Measurements from ENCODE around the gene NOVA2.

NOVA2 gene

DNA sequence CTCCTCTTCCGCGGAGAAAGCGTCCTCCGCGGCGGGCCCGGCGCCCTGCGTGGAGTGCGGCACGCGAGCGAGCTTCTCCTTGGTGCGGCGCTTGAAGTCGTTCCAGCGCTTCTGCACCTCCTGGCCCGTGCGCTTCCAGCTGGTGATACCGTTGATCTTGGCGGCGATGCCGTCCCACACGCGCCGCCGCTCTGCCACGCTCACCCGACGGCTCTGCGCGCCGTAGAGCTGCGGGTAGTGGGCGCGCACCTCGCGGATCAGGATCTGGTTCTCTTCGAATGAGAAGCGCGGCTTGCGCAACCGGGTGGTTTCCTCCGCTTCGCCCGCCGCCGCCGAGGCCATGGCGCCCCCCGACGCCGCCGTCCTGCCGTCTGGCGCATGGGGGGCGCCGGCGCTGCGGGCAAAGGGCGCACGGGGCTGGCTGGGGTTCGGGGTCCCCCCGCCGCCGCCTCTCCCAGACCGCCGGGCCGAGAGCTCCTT lies 72.2 kb downstream of the NOVA2 start:
- no peak for DNase-seq
- no peaks in the 10 kb centered on the region for H3K9me3 ChIP-seq (replicated peaks; ENCODE audit: insufficient read depth, low read length)
- TF ChIP-seq EZH2 (optimal IDR thresholded peaks at IDR 0.05; ENCODE audit: low read depth, low read length) (no peak), EZH2phosphoT487 (IDR thresholded peaks at IDR 0.05; ENCODE audit: low read length) (no peak)
- TF ChIP-seq, protein P1, sequence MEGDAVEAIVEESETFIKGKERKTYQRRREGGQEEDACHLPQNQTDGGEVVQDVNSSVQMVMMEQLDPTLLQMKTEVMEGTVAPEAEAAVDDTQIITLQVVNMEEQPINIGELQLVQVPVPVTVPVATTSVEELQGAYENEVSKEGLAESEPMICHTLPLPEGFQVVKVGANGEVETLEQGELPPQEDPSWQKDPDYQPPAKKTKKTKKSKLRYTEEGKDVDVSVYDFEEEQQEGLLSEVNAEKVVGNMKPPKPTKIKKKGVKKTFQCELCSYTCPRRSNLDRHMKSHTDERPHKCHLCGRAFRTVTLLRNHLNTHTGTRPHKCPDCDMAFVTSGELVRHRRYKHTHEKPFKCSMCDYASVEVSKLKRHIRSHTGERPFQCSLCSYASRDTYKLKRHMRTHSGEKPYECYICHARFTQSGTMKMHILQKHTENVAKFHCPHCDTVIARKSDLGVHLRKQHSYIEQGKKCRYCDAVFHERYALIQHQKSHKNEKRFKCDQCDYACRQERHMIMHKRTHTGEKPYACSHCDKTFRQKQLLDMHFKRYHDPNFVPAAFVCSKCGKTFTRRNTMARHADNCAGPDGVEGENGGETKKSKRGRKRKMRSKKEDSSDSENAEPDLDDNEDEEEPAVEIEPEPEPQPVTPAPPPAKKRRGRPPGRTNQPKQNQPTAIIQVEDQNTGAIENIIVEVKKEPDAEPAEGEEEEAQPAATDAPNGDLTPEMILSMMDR (IDR thresholded peaks at IDR 0.05; ENCODE audit: low read length): no peak
- no peak overlapping the region; the same call in 1 of the 2 replicates for H3K4me2 ChIP-seq (ENCODE audit: low read depth, low read length)
- no peaks in the 10 kb centered on the region for H3K79me2 ChIP-seq (ENCODE audit: low read length)
- H3F3A ChIP-seq (ENCODE audit: insufficient read depth, low read length): peaks cover 7% of the 10 kb centered on the region
- no peaks in the 10 kb centered on the region for H3K36me3 ChIP-seq (replicated peaks; ENCODE audit: insufficient read depth, low read length)
- H3K9ac ChIP-seq (ENCODE audit: low read length): no peak overlapping the region
- H3K27ac ChIP-seq (ENCODE audit: low read length): no peak overlapping the region
- peaks cover 4% of the 10 kb centered on the region for H3K4me1 ChIP-seq (ENCODE audit: low read length)
- no peak overlapping the region for H2AFZ ChIP-seq (ENCODE audit: low read length)
- H3K9me2 ChIP-seq (replicated peaks; ENCODE audit: insufficient read depth, low read length): no peaks in the 10 kb centered on the region
- no peaks in the 10 kb centered on the region for H4K20me1 ChIP-seq (ENCODE audit: insufficient read depth, low read length)
- peaks cover 7% of the 10 kb centered on the region for H3K27me3 ChIP-seq (replicated peaks; ENCODE audit: insufficient read depth, low read length)
- H3K4me3 ChIP-seq (ENCODE audit: low read length): no peak overlapping the region

DNA sequence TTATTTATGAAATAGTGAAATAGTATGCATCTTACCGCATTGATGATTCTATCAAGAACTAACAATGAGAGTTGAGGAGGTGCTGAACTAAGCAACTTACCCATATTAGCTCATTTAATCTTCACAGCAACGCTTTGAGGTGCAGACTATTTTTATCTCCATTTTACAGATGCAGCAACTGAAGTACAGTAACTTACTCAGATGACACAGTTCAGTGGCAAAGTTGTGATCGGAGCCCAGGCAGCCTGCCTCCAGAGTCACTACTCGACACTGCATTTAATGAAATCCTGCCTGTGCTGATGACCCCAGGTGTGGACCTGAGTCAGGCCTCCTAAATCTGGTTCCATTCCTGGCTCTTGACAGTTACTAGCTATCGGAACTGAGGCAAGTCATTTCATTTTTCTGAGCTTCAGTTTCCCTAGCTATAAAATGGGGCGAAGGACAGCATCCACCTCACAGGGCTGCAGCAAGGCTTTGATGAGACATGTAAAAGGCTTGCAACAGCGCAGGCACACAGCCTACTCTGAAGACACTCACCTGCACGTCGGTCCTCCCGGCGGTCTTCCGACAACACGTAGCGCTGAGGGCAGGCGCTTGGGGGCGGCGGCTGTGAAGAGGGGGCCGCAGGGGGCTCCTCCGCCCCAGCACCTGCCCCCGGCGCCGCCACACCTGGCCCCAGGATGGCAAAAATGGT lies 72.8 kb downstream of the NOVA2 start:
- Histone ChIP-seq H3K9ac (ENCODE audit: low read length) (no peak overlapping the region), H3K9me3 (replicated peaks; ENCODE audit: insufficient read depth, low read length) (no peaks in the 10 kb centered on the region), H3K4me1 (ENCODE audit: low read length) (peaks cover 4% of the 10 kb centered on the region), H3K79me2 (ENCODE audit: low read length) (no peaks in the 10 kb centered on the region), H3K36me3 (replicated peaks; ENCODE audit: insufficient read depth, low read length) (no peaks in the 10 kb centered on the region), H2AFZ (ENCODE audit: low read length) (no peak overlapping the region), H3K4me2 (ENCODE audit: low read depth, low read length) (no peak overlapping the region), H3K9me2 (replicated peaks; ENCODE audit: insufficient read depth, low read length) (no peaks in the 10 kb centered on the region), H3K4me3 (ENCODE audit: low read length) (no peak overlapping the region), H4K20me1 (ENCODE audit: insufficient read depth, low read length) (no peaks in the 10 kb centered on the region), H3F3A (ENCODE audit: insufficient read depth, low read length) (peaks cover 7% of the 10 kb centered on the region), H3K27ac (ENCODE audit: low read length) (no peak overlapping the region), H3K27me3 (replicated peaks; ENCODE audit: insufficient read depth, low read length) (peaks cover 5% of the 10 kb centered on the region)
- no peak for DNase-seq
- TF ChIP-seq EZH2 (optimal IDR thresholded peaks at IDR 0.05; ENCODE audit: low read depth, low read length): no peak
- TF ChIP-seq, protein P1 (IDR thresholded peaks at IDR 0.05; ENCODE audit: low read length): no peak
- no peak for TF ChIP-seq EZH2phosphoT487 (IDR thresholded peaks at IDR 0.05; ENCODE audit: low read length)

DNA sequence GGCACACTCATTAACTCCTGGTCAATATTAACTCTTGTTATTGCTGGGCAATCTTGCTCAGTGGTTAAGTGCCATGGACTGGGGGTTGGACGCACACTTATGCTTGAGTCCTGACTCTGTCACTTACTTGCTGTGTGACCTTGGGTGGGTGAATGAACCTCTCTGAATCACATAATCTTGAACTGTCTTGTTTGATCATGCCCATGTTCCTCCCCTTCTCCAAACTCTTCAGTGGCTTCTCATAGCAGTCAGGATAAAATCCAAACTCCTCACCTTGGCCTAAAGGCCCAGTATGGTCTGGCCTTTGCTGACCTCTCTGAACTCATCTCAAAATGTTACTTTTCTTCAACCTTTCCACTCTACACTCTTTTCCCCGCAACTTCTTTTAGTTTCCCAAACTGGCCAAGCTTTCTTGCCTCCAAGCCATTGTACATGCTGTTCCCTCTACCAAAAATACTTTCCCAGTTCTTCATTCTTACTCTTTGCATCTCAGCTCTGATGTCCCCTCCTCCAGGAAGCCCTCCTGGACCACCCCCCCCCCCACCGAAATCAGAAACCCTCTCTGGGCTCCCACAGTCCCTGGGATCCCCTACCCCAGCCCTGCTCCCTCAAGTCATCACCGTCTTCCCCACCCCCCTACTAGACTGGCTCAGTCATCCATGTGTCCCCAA lies 73.6 kb downstream of the NOVA2 start:
- Histone ChIP-seq H3K4me3 (ENCODE audit: low read length) (no peak overlapping the region), H2AFZ (ENCODE audit: low read length) (no peak overlapping the region), H3K79me2 (ENCODE audit: low read length) (no peaks in the 10 kb centered on the region), H3K36me3 (replicated peaks; ENCODE audit: insufficient read depth, low read length) (no peaks in the 10 kb centered on the region), H3K27me3 (replicated peaks; ENCODE audit: insufficient read depth, low read length) (peaks cover 4% of the 10 kb centered on the region), H3K4me1 (ENCODE audit: low read length) (peaks cover 4% of the 10 kb centered on the region), H3K4me2 (ENCODE audit: low read depth, low read length) (no peak overlapping the region), H3K9me2 (replicated peaks; ENCODE audit: insufficient read depth, low read length) (no peaks in the 10 kb centered on the region), H3K9ac (ENCODE audit: low read length) (no peak overlapping the region), H4K20me1 (ENCODE audit: insufficient read depth, low read length) (no peaks in the 10 kb centered on the region), H3K9me3 (replicated peaks; ENCODE audit: insufficient read depth, low read length) (no peaks in the 10 kb centered on the region), H3F3A (ENCODE audit: insufficient read depth, low read length) (peaks cover 7% of the 10 kb centered on the region), H3K27ac (ENCODE audit: low read length) (no peak overlapping the region)
- no peak for DNase-seq
- TF ChIP-seq, protein P1 (IDR thresholded peaks at IDR 0.05; ENCODE audit: low read length): no peak
- TF ChIP-seq EZH2phosphoT487 (IDR thresholded peaks at IDR 0.05; ENCODE audit: low read length): no peak
- TF ChIP-seq EZH2 (optimal IDR thresholded peaks at IDR 0.05; ENCODE audit: low read depth, low read length): no peak
